DND-41 (cell line): Measurements from ENCODE around the gene UBN2.

Experiments used
- EZH2 ChIP-seq: IDR thresholded peaks from 3 replicates; pipeline ENCODE4 v1.6.1; 2012; ENCODE audit warnings: borderline replicate concordance, low read depth, mild to moderate bottlenecking, moderate library complexity, low read length, inconsistent platforms; ENCODE audit not compliant: severe bottlenecking
- TF ChIP-seq, protein P1 (sequence below): IDR thresholded peaks from 2 replicates; pipeline ENCODE4 v1.5.1; 2012; ENCODE audit warnings: borderline replicate concordance, low read length, moderate library complexity, mild to moderate bottlenecking; ENCODE audit not compliant: poor library complexity, severe bottlenecking; ENCODE audit errors: extremely low read depth

- TF ChIP-seq, protein P1, sequence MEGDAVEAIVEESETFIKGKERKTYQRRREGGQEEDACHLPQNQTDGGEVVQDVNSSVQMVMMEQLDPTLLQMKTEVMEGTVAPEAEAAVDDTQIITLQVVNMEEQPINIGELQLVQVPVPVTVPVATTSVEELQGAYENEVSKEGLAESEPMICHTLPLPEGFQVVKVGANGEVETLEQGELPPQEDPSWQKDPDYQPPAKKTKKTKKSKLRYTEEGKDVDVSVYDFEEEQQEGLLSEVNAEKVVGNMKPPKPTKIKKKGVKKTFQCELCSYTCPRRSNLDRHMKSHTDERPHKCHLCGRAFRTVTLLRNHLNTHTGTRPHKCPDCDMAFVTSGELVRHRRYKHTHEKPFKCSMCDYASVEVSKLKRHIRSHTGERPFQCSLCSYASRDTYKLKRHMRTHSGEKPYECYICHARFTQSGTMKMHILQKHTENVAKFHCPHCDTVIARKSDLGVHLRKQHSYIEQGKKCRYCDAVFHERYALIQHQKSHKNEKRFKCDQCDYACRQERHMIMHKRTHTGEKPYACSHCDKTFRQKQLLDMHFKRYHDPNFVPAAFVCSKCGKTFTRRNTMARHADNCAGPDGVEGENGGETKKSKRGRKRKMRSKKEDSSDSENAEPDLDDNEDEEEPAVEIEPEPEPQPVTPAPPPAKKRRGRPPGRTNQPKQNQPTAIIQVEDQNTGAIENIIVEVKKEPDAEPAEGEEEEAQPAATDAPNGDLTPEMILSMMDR: no peak
- TF ChIP-seq EZH2: no peak
Observed at GRCh38 chr7:139332697-139333359, 101.8 kb downstream of the UBN2 start.
